HuH-7 (cell line): ENCODE results near the gene KLHL10.

Source experiments
- DNase-seq: peaks from one replicate; pipeline ENCODE4 v3.0.0; 2011; ENCODE audit warnings: low spot score

KLHL10 gene

DNA sequence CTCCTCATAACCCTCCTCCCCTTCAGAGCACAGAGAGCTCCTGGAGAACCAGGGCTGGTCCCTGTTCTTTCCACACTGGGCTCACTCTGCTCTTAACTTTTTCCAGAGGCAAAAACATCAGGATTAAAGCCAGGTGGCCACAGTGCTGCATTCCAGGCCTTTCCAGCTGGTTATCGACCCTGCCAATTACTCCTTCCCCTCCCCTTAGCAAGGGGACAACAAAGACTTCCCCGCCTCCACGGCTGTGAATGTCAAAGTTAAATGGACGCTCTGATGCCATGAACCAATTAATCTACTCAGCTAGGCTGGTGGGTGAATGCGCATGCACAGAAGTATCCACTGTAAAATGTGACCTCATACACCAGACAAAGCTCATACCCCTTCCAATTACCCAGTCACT, 58.0 kb downstream of the KLHL10 start:
- DNase-seq = no peak

- DNase-seq = no peak
Measured at GRCh38 chr17:41896726-41897125, 59.1 kb downstream of the KLHL10 start.
